Astrocyte (in vitro differentiated cells and primary cell): ENCODE results near the gene TMEM130. TPM values are rescaled to one million over a fixed set of nuclear protein-coding genes. Genes with fewer than 3 reads are reported as not detected.

Experiments used
- DNase-seq: peaks from one replicate; pipeline ENCODE4 v3.0.0-alpha.2; 2010; ENCODE audit warnings: low read depth
- FAIRE-seq: peaks from 2 replicates; lab custom pipeline; 2011; peaks lifted over from hg19 to GRCh38; lab: Jason Lieb, UNC
- H2AFZ ChIP-seq: 2 replicates; pipeline ENCODE4 v1.6.0; 2012; ENCODE audit warnings: low read depth, low read length, inconsistent platforms
- H3K27ac ChIP-seq: 2 replicates; pipeline ENCODE4 v1.5.1; 2011; ENCODE audit warnings: low read depth, low read length, inconsistent platforms
- H3K27me3 ChIP-seq: 2 replicates; pipeline ENCODE4 v1.6.0; 2011; ENCODE audit warnings: low read length, inconsistent platforms; ENCODE audit not compliant: insufficient read depth
- H3K36me3 ChIP-seq: 2 replicates; pipeline ENCODE4 v1.5.1; 2011; ENCODE audit warnings: low read length, inconsistent platforms; ENCODE audit not compliant: insufficient read depth
- H3K4me1 ChIP-seq: 2 replicates; pipeline ENCODE4 v1.5.1; 2011; ENCODE audit warnings: low read length, inconsistent platforms; ENCODE audit not compliant: insufficient read depth
- H3K4me2 ChIP-seq: 2 replicates; pipeline ENCODE4 v1.6.0; 2012; ENCODE audit warnings: low read length, inconsistent platforms
- H3K4me3 ChIP-seq: 2 replicates; pipeline ENCODE4 v1.5.1; 2011; ENCODE audit warnings: low read depth, mild to moderate bottlenecking, low read length, inconsistent platforms; ENCODE audit not compliant: insufficient read depth
- H3K79me2 ChIP-seq: 2 replicates; pipeline ENCODE4 v1.6.0; 2012; ENCODE audit warnings: mild to moderate bottlenecking, low read length, inconsistent platforms; ENCODE audit not compliant: insufficient read depth
- H3K9ac ChIP-seq: 2 replicates; pipeline ENCODE4 v1.6.0; 2012; ENCODE audit warnings: mild to moderate bottlenecking, low read length, inconsistent platforms
- H3K9me3 ChIP-seq: 2 replicates; pipeline ENCODE4 v1.5.1; 2012; ENCODE audit warnings: low read depth, mild to moderate bottlenecking, low read length, inconsistent platforms; ENCODE audit not compliant: insufficient read depth
- H4K20me1 ChIP-seq: 2 replicates; pipeline ENCODE4 v1.6.0; 2012; ENCODE audit warnings: low read length, inconsistent platforms; ENCODE audit not compliant: insufficient read depth
- H3K27ac Mint-ChIP-seq: one replicate; pipeline ENCODE4 v1.8.0; 2021; ENCODE audit warnings: mild to moderate bottlenecking, mixed read lengths; ENCODE audit not compliant: unreplicated experiment
- H3K27me3 Mint-ChIP-seq: one replicate; pipeline ENCODE4 v1.8.0; 2021; ENCODE audit warnings: low read depth, mixed read lengths; ENCODE audit not compliant: unreplicated experiment
- H3K36me3 Mint-ChIP-seq: one replicate; pipeline ENCODE4 v1.8.0; 2021; ENCODE audit warnings: low read depth, mixed read lengths; ENCODE audit not compliant: unreplicated experiment
- H3K4me1 Mint-ChIP-seq: one replicate; pipeline ENCODE4 v1.8.0; 2021; ENCODE audit warnings: low read depth, mixed read lengths; ENCODE audit not compliant: unreplicated experiment
- H3K4me3 Mint-ChIP-seq: one replicate; pipeline ENCODE4 v1.8.0; 2021; ENCODE audit warnings: mild to moderate bottlenecking, moderate library complexity, mixed read lengths; ENCODE audit not compliant: unreplicated experiment
- H3K9me3 Mint-ChIP-seq: one replicate; pipeline ENCODE4 v1.8.0; 2021; ENCODE audit warnings: mild to moderate bottlenecking, mixed read lengths; ENCODE audit not compliant: unreplicated experiment
- CTCF ChIP-seq: IDR thresholded peaks from 2 replicates; pipeline ENCODE4 v1.5.1; 2011; ENCODE audit warnings: low read depth, mild to moderate bottlenecking, inconsistent platforms, low read length, moderate library complexity; ENCODE audit not compliant: insufficient read depth
- EZH2 ChIP-seq: IDR thresholded peaks from 2 replicates; pipeline ENCODE4 v1.6.1; 2012; ENCODE audit warnings: mild to moderate bottlenecking, low read length, inconsistent platforms; ENCODE audit not compliant: insufficient read depth
- total RNA-seq: library from RNA; stranded (reverse); gene quantifications from 2 replicates; pipeline ENCODE4 v1.2.1, GENCODE V29; 2021

The TMEM130 gene
- total RNA-seq, 1 donor from 2014 or later: 12.4 TPM

- FAIRE-seq: no peak
- H3K36me3 Mint-ChIP-seq: peaks cover 14% of the 10 kb centered on the region
- no peak overlapping the region for H3K27ac ChIP-seq
Observed at GRCh38 chr7:98913612-98914011, 43.8 kb upstream of the TMEM130 start.

GRCh38 chr7:98913026-98913425, 43.2 kb upstream of the TMEM130 start:
- H3K9me3 Mint-ChIP-seq: no peaks in the 10 kb centered on the region
- no peaks in the 10 kb centered on the region for H3K27me3 ChIP-seq
- FAIRE-seq (no peak), DNase-seq (no peak)
- H3K4me3 ChIP-seq: no peak overlapping the region
- no peak overlapping the region for H3K27ac ChIP-seq
- H3K27ac Mint-ChIP-seq: no peak overlapping the region
- peaks cover 12% of the 10 kb centered on the region for H3K36me3 Mint-ChIP-seq
- peaks cover 66% of the 10 kb centered on the region for H3K36me3 ChIP-seq
- H3K4me1 Mint-ChIP-seq: no peaks in the 10 kb centered on the region
- peaks cover 23% of the 10 kb centered on the region for H4K20me1 ChIP-seq
- no peaks in the 10 kb centered on the region for H3K79me2 ChIP-seq
- H3K9me3 ChIP-seq: no peaks in the 10 kb centered on the region
- H3K4me3 Mint-ChIP-seq: no peak overlapping the region
- no peaks in the 10 kb centered on the region for H3K27me3 Mint-ChIP-seq
- H2AFZ ChIP-seq: no peak overlapping the region
- no peaks in the 10 kb centered on the region for H3K4me1 ChIP-seq
- no peak overlapping the region for H3K9ac ChIP-seq
- H3K4me2 ChIP-seq: no peak overlapping the region
- no peak for TF ChIP-seq CTCF
- TF ChIP-seq EZH2: no peak

More at GRCh38 chr7:98913612-98914011, 43.8 kb upstream of the TMEM130 start:
- H3K4me1 Mint-ChIP-seq: no peaks in the 10 kb centered on the region
- DNase-seq: peak; percentile 4
- H3K9me3 Mint-ChIP-seq: no peaks in the 10 kb centered on the region
- H3K4me3 Mint-ChIP-seq: no peak overlapping the region
- Histone ChIP-seq H3K27me3 (no peaks in the 10 kb centered on the region), H3K4me2 (no peak overlapping the region), H3K4me1 (no peaks in the 10 kb centered on the region), H3K4me3 (no peak overlapping the region), H3K36me3 (peaks cover 61% of the 10 kb centered on the region), H4K20me1 (peaks cover 19% of the 10 kb centered on the region), H3K79me2 (no peaks in the 10 kb centered on the region), H3K9ac (no peak overlapping the region), H2AFZ (no peak overlapping the region), H3K9me3 (no peaks in the 10 kb centered on the region)
- TF ChIP-seq CTCF: no peak
- no peak for TF ChIP-seq EZH2
- H3K27me3 Mint-ChIP-seq: no peaks in the 10 kb centered on the region
- H3K27ac Mint-ChIP-seq: no peak overlapping the region

GRCh38 chr7:98911916-98912315, 42.1 kb upstream of the TMEM130 start:
- no peaks in the 10 kb centered on the region for H3K27me3 ChIP-seq
- no peak for TF ChIP-seq CTCF
- TF ChIP-seq EZH2: no peak
- H3K4me3 ChIP-seq: no peak overlapping the region
- peaks cover 9% of the 10 kb centered on the region for H3K36me3 Mint-ChIP-seq
- H3K9ac ChIP-seq: no peak overlapping the region
- no peak overlapping the region for H3K4me2 ChIP-seq
- H3K27ac Mint-ChIP-seq: no peak overlapping the region
- no peaks in the 10 kb centered on the region for H3K27me3 Mint-ChIP-seq
- H3K36me3 ChIP-seq: peaks cover 69% of the 10 kb centered on the region
- H3K9me3 Mint-ChIP-seq: no peaks in the 10 kb centered on the region
- H3K4me1 Mint-ChIP-seq: no peaks in the 10 kb centered on the region
- H3K79me2 ChIP-seq: no peaks in the 10 kb centered on the region
- H3K4me1 ChIP-seq: no peaks in the 10 kb centered on the region
- FAIRE-seq (no peak), DNase-seq (no peak)
- H3K27ac ChIP-seq: no peak overlapping the region
- no peak overlapping the region for H3K4me3 Mint-ChIP-seq
- H4K20me1 ChIP-seq: peaks cover 28% of the 10 kb centered on the region
- no peak overlapping the region for H2AFZ ChIP-seq
- H3K9me3 ChIP-seq: no peaks in the 10 kb centered on the region
